ENCODE data around the gene C9orf43.
A peak's percentile ranks its signal among the peaks of the same experiment; 100 is the strongest.
"Not testable (repeated sequence)": the region's sequence is repeated elsewhere in the genome, so short reads cannot be mapped to it uniquely, and the experiment has no call there.

Gene C9orf43, protein sequence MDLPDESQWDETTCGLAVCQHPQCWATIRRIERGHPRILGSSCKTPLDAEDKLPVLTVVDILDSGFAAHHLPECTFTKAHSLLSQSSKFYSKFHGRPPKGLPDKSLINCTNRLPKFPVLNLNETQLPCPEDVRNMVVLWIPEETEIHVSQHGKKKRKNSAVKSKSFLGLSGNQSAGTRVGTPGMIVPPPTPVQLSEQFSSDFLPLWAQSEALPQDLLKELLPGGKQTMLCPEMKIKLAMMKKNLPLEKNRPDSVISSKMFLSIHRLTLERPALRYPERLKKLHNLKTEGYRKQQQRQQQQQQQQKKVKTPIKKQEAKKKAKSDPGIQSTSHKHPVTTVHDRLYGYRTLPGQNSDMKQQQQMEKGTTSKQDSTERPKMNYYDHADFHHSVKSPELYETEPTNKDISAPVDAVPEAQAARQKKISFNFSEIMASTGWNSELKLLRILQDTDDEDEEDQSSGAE

GRCh38 chr9:113410207-113410864, at the start of gene C9orf43, which contains the start of gene POLE3:
C9orf43 (plus strand) TSS chr9:113410747; CDS start chr9:113413494, 2,747 bp downstream.
POLE3 (minus strand) TSS chr9:113410675; CDS start chr9:113410293, 382 bp downstream.
- H3K9ac ChIP-seq (ENCODE audit: low read depth in 1 of 2, low read length in 2 of 2): peak within 1 kb of the TSS; percentile 76 to 94
- H3K4me1 ChIP-seq (ENCODE audit: control insufficient read depth in 2 of 2, insufficient read depth in 2 of 2, low read length in 2 of 2): peaks cover 8 to 15% of the 10 kb centered on the region in 2 donors
- peak within 1 kb of the TSS; percentile 94 to 97 for H3K4me3 ChIP-seq (ENCODE audit: low read length in 2 of 2)
- H3K27ac ChIP-seq (ENCODE audit: low read depth in 2 of 2, low read length in 2 of 2): peak within 1 kb of the TSS; percentile 97 to 98
- H3K36me3 ChIP-seq (ENCODE audit: control insufficient read depth in 2 of 2, insufficient read depth in 2 of 2, low read length in 2 of 2): peaks cover 18% of the 10 kb centered on the region in 2 donors
- H3K9me3 ChIP-seq (ENCODE audit: control insufficient read depth in 2 of 2, low read length in 2 of 2): no peaks in the 10 kb centered on the region
- H3K27me3 ChIP-seq (ENCODE audit: control insufficient read depth in 2 of 2, insufficient read depth in 2 of 2, low read length in 2 of 2): no peaks in the 10 kb centered on the region

GRCh38 chr9:113361304-113362018, 49.1 kb upstream of the C9orf43 start:
- Histone ChIP-seq H3K4me3 (ENCODE audit: low read length in 2 of 2) (no peak overlapping the region), H3K27me3 (ENCODE audit: control insufficient read depth in 2 of 2, insufficient read depth in 2 of 2, low read length in 2 of 2) (no peaks in the 10 kb centered on the region), H3K4me1 (ENCODE audit: control insufficient read depth in 2 of 2, insufficient read depth in 2 of 2, low read length in 2 of 2) (no peaks in the 10 kb centered on the region), H3K9ac (ENCODE audit: low read depth in 1 of 2, low read length in 2 of 2) (no peak overlapping the region), H3K36me3 (ENCODE audit: control insufficient read depth in 2 of 2, insufficient read depth in 2 of 2, low read length in 2 of 2) (peaks cover 11 to 14% of the 10 kb centered on the region in 2 donors), H3K9me3 (ENCODE audit: control insufficient read depth in 2 of 2, low read length in 2 of 2) (no peaks in the 10 kb centered on the region), H3K27ac (ENCODE audit: low read depth in 2 of 2, low read length in 2 of 2) (no peak overlapping the region)

DNA sequence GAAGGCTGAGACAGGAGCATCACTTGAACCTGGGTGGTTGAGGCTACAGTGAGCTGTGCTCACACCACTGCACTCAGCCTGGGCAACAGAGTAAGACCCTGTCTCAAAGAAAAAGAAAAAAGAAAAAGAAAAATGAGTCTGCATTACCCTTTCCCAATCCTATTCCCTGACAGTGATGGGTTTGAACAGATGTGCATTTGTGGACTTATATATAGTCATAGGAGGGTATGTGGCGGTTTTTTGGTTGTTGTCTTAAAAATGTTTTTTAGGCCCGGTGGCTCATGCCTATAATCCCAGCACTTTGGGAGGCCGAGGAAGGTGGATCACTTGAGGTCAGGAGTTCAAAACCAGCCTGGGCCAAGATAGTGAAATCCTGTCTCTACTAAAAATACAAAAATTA, 47.2 kb upstream of the C9orf43 start:
- H3K9me3 ChIP-seq (ENCODE audit: control insufficient read depth in 2 of 2, low read length in 2 of 2): no peaks in the 10 kb centered on the region
- H3K4me1 ChIP-seq (ENCODE audit: control insufficient read depth in 2 of 2, insufficient read depth in 2 of 2, low read length in 2 of 2): no peaks in the 10 kb centered on the region
- no peak overlapping the region for H3K4me3 ChIP-seq (ENCODE audit: low read length in 2 of 2)

DNA sequence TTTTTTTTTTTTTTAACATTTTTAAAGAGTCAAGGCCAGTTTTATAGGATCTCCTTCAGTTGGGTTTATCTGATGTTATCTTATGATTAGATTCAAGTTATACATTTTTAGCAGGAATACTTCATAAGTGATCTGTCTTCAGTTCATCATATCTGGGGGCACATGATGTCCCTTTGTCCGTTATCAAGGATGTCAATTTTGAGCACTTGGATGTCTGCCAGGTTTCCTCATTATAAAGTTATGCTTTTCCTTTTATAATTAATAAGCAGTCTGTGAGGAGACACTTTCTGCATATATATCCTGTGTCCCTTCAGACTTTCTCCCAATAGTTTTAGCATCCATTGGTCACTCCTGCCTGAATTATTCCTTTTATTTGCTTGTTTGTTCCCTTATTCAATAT, 45.6 kb upstream of the C9orf43 start:
- H3K4me3 ChIP-seq (ENCODE audit: low read length in 2 of 2): no peak overlapping the region

More for the DNA sequence above, 47.2 kb upstream of the C9orf43 start:
- Histone ChIP-seq H3K9ac (ENCODE audit: low read depth in 1 of 2, low read length in 2 of 2) (no peak overlapping the region), H3K36me3 (ENCODE audit: control insufficient read depth in 2 of 2, insufficient read depth in 2 of 2, low read length in 2 of 2) (peaks cover 11 to 18% of the 10 kb centered on the region in 2 donors), H3K27ac (ENCODE audit: low read depth in 2 of 2, low read length in 2 of 2) (no peak overlapping the region), H3K27me3 (ENCODE audit: control insufficient read depth in 2 of 2, insufficient read depth in 2 of 2, low read length in 2 of 2) (no peaks in the 10 kb centered on the region)

DNA sequence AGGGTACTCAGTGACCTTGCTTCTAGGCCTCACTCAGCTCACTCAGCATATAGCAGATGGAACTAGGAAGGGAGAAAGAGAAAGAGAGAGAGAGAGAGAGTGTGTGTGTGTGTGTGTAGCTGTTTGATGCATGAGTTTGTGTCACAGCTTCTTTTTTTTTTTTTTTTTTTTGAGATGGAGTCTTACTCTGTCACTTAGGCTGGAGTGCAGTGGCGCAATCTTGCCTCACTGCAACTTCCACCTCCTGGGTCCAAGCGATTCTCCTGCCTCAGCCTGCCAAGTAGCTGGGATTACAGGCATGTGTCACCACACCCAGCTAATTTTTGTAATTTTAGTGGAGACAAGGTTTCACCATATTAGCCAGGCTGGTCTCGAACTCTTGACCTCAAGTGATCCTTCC, 44.9 kb upstream of the C9orf43 start:
- not testable (repeated sequence) for H3K9me3 ChIP-seq (ENCODE audit: control insufficient read depth in 2 of 2, low read length in 2 of 2); H3K9ac ChIP-seq (ENCODE audit: low read depth in 1 of 2, low read length in 2 of 2); H3K4me1 ChIP-seq (ENCODE audit: control insufficient read depth in 2 of 2, insufficient read depth in 2 of 2, low read length in 2 of 2); H3K4me3 ChIP-seq (ENCODE audit: low read length in 2 of 2); H3K27me3 ChIP-seq (ENCODE audit: control insufficient read depth in 2 of 2, insufficient read depth in 2 of 2, low read length in 2 of 2); H3K27ac ChIP-seq (ENCODE audit: low read depth in 2 of 2, low read length in 2 of 2); H3K36me3 ChIP-seq (ENCODE audit: control insufficient read depth in 2 of 2, insufficient read depth in 2 of 2, low read length in 2 of 2)

More for the DNA sequence above, 45.6 kb upstream of the C9orf43 start:
- Histone ChIP-seq H3K36me3 (ENCODE audit: control insufficient read depth in 2 of 2, insufficient read depth in 2 of 2, low read length in 2 of 2) (peaks cover 11% of the 10 kb centered on the region in 2 donors), H3K27me3 (ENCODE audit: control insufficient read depth in 2 of 2, insufficient read depth in 2 of 2, low read length in 2 of 2) (no peaks in the 10 kb centered on the region), H3K9ac (ENCODE audit: low read depth in 1 of 2, low read length in 2 of 2) (no peak overlapping the region), H3K27ac (ENCODE audit: low read depth in 2 of 2, low read length in 2 of 2) (no peak overlapping the region), H3K4me1 (ENCODE audit: control insufficient read depth in 2 of 2, insufficient read depth in 2 of 2, low read length in 2 of 2) (no peaks in the 10 kb centered on the region), H3K9me3 (ENCODE audit: control insufficient read depth in 2 of 2, low read length in 2 of 2) (no peaks in the 10 kb centered on the region)

- Histone ChIP-seq H3K4me3 (ENCODE audit: low read length in 2 of 2) (no peak overlapping the region), H3K27me3 (ENCODE audit: control insufficient read depth in 2 of 2, insufficient read depth in 2 of 2, low read length in 2 of 2) (no peaks in the 10 kb centered on the region), H3K4me1 (ENCODE audit: control insufficient read depth in 2 of 2, insufficient read depth in 2 of 2, low read length in 2 of 2) (peaks cover 3 to 4% of the 10 kb centered on the region in 2 donors), H3K9me3 (ENCODE audit: control insufficient read depth in 2 of 2, low read length in 2 of 2) (no peaks in the 10 kb centered on the region), H3K9ac (ENCODE audit: low read depth in 1 of 2, low read length in 2 of 2) (no peak overlapping the region), H3K27ac (ENCODE audit: low read depth in 2 of 2, low read length in 2 of 2) (no peak overlapping the region), H3K36me3 (ENCODE audit: control insufficient read depth in 2 of 2, insufficient read depth in 2 of 2, low read length in 2 of 2) (peaks cover 14 to 19% of the 10 kb centered on the region in 2 donors)
Observed at GRCh38 chr9:113368348-113368981, 42.1 kb upstream of the C9orf43 start.

GRCh38 chr9:113368982-113369854, 41.3 kb upstream of the C9orf43 start:
- peaks cover 21 to 26% of the 10 kb centered on the region in 2 donors for H3K36me3 ChIP-seq (ENCODE audit: control insufficient read depth in 2 of 2, insufficient read depth in 2 of 2, low read length in 2 of 2)
- no peaks in the 10 kb centered on the region for H3K9me3 ChIP-seq (ENCODE audit: control insufficient read depth in 2 of 2, low read length in 2 of 2)
- no peak overlapping the region for H3K4me3 ChIP-seq (ENCODE audit: low read length in 2 of 2)
- peaks cover 10 to 11% of the 10 kb centered on the region in 2 donors for H3K4me1 ChIP-seq (ENCODE audit: control insufficient read depth in 2 of 2, insufficient read depth in 2 of 2, low read length in 2 of 2)
- H3K27me3 ChIP-seq (ENCODE audit: control insufficient read depth in 2 of 2, insufficient read depth in 2 of 2, low read length in 2 of 2): no peaks in the 10 kb centered on the region
- no peak overlapping the region for H3K9ac ChIP-seq (ENCODE audit: low read depth in 1 of 2, low read length in 2 of 2)
- H3K27ac ChIP-seq (ENCODE audit: low read depth in 2 of 2, low read length in 2 of 2): no peak overlapping the region

DNA sequence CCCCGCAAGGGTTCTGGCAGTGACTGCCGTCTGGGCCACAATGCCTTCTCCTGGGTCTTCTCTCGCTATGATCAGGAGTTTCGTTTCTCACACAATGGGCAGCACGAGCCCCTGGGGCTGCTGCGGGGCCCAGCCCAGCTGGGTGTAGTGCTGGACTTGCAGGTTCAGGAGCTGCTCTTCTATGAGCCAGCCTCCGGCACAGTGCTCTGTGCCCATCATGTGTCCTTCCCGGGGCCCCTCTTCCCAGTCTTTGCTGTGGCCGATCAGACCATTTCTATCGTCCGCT, 40.7 kb upstream of the C9orf43 start:
- H3K27ac ChIP-seq (ENCODE audit: low read depth in 2 of 2, low read length in 2 of 2): no peak overlapping the region
- no peaks in the 10 kb centered on the region for H3K9me3 ChIP-seq (ENCODE audit: control insufficient read depth in 2 of 2, low read length in 2 of 2)
- no peak overlapping the region for H3K9ac ChIP-seq (ENCODE audit: low read depth in 1 of 2, low read length in 2 of 2)
- H3K4me3 ChIP-seq (ENCODE audit: low read length in 2 of 2): no peak overlapping the region
- H3K27me3 ChIP-seq (ENCODE audit: control insufficient read depth in 2 of 2, insufficient read depth in 2 of 2, low read length in 2 of 2): no peaks in the 10 kb centered on the region
- peaks cover 25 to 30% of the 10 kb centered on the region in 2 donors for H3K36me3 ChIP-seq (ENCODE audit: control insufficient read depth in 2 of 2, insufficient read depth in 2 of 2, low read length in 2 of 2)
- H3K4me1 ChIP-seq (ENCODE audit: control insufficient read depth in 2 of 2, insufficient read depth in 2 of 2, low read length in 2 of 2): peaks cover 14 to 16% of the 10 kb centered on the region in 2 donors

- H3K27ac ChIP-seq (ENCODE audit: low read depth in 2 of 2, low read length in 2 of 2): no peak overlapping the region
Observed at GRCh38 chr9:113370806-113371325, 39.7 kb upstream of the C9orf43 start.

More at GRCh38 chr9:113370806-113371325, 39.7 kb upstream of the C9orf43 start:
- Histone ChIP-seq H3K36me3 (ENCODE audit: control insufficient read depth in 2 of 2, insufficient read depth in 2 of 2, low read length in 2 of 2) (peaks cover 25 to 33% of the 10 kb centered on the region in 2 donors), H3K9ac (ENCODE audit: low read depth in 1 of 2, low read length in 2 of 2) (no peak overlapping the region), H3K4me3 (ENCODE audit: low read length in 2 of 2) (no peak overlapping the region), H3K9me3 (ENCODE audit: control insufficient read depth in 2 of 2, low read length in 2 of 2) (no peaks in the 10 kb centered on the region), H3K4me1 (ENCODE audit: control insufficient read depth in 2 of 2, insufficient read depth in 2 of 2, low read length in 2 of 2) (peaks cover 19 to 24% of the 10 kb centered on the region in 2 donors), H3K27me3 (ENCODE audit: control insufficient read depth in 2 of 2, insufficient read depth in 2 of 2, low read length in 2 of 2) (no peaks in the 10 kb centered on the region)

Data from mucosa of rectum (tissue), 2 donors.